AG10803 (cell line): ENCODE measurements around the gene THAP6.
A peak's percentile ranks its signal among the peaks of the same experiment; 100 is the strongest.

Experiments
- DNase-seq: peaks from one replicate; pipeline ENCODE4 v3.0.0; 2010; ENCODE audit warnings: low read depth
- H3K4me3 ChIP-seq: 2 replicates; pipeline ENCODE4 v1.5.1; 2011; ENCODE audit warnings: mild to moderate bottlenecking, low read length, control low read depth
- CTCF ChIP-seq: conservative IDR thresholded peaks from 2 replicates; pipeline ENCODE4 v1.5.1; 2011; ENCODE audit warnings: mild to moderate bottlenecking, low read length, control low read depth, inconsistent platforms

The THAP6 gene

DNA sequence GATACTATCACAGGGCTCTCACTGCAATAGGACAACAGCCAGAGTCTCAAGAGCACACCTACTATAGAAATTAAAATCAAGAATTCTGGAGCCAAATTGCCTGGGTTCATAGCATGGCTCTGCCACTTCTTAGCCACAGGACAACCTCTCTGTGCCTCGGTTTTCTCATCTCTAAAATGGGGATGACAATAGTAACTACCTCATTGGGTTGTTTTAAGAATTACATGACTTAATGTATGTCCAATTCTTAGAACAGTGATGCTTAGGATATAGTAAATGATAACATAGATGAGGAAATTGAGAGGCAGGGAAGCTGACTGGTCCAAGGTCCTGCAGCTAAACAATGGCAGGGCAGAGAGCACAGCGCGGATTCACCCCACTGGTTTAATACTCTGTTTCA lies 30.6 kb downstream of the THAP6 start:
- no peak for DNase-seq
- H3K4me3 ChIP-seq = no peak overlapping the region
- no peak for TF ChIP-seq CTCF

GRCh38 chr4:75545526-75545925 lies 31.3 kb downstream of the THAP6 start:
- no peak overlapping the region for H3K4me3 ChIP-seq
- no peak for TF ChIP-seq CTCF
- DNase-seq = peak; percentile 70

GRCh38 chr4:75547647-75548387 lies 33.5 kb downstream of the THAP6 start:
- TF ChIP-seq CTCF = no peak
- H3K4me3 ChIP-seq = no peak overlapping the region
- DNase-seq = peak; percentile 46

- TF ChIP-seq CTCF = no peak
- H3K4me3 ChIP-seq = no peak overlapping the region
- DNase-seq = no peak
These were observed 34.7 kb downstream of the THAP6 start for GRCh38 chr4:75549019-75549418.

DNA sequence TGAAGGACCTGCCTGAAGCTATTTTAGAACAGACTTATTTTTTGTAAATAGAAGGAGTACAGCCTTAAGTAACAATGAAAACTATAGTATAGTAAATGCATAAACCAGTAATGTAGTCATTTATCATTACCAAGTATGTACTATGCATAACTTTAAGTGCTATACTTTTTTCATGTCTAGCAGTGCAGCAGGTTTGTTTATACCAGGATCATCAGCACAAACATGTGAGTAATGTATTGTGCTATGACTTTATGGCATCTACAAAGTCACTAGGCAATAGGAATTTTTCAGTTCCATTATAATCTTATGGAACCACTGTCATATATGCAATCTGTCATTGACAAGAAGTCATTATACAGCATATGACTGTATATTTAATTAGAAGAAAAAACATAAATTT lies 38.2 kb downstream of the THAP6 start:
- DNase-seq = no peak
- H3K4me3 ChIP-seq = no peak overlapping the region
- TF ChIP-seq CTCF = no peak

GRCh38 chr4:75555294-75556164 lies 41.3 kb downstream of the THAP6 start, which contains the start of gene ODAPH:
Gene ODAPH (plus strand): TSS chr4:75556066. CDS start chr4:75556083, 17 bp downstream.
- H3K4me3 ChIP-seq = no peak within 1 kb of the TSS
- TF ChIP-seq CTCF = peak; percentile 7; the same call in 1 of the 2 replicates
- DNase-seq = no peak
